Fibroblast of villous mesenchyme (primary cell): ENCODE results near the gene CUL3. TPM values are rescaled to one million over a fixed set of nuclear protein-coding genes. Genes with fewer than 3 reads are reported as not detected.
"Not testable (repeated sequence)": the region's sequence is repeated elsewhere in the genome, so short reads cannot be mapped to it uniquely, and the experiment has no call there.

Experiments used
- DNase-seq: peaks from one replicate; pipeline ENCODE4 v3.0.0-alpha.2; 2010; ENCODE audit warnings: low read depth
- H3K4me3 ChIP-seq: 2 replicates; pipeline ENCODE4 v1.5.1; 2011; ENCODE audit warnings: low read depth, mild to moderate bottlenecking, low read length
- total RNA-seq: library from RNA; depleted of rRNA; stranded (reverse); fragments of >200 nt; gene quantifications from 2 replicates; pipeline ENCODE4 v1.2.3, GENCODE V29; 2012
- TF ChIP-seq, protein P1 (sequence below): IDR thresholded peaks from 2 replicates; pipeline ENCODE4 v1.5.1; 2012; ENCODE audit warnings: low read depth, mild to moderate bottlenecking, low read length; ENCODE audit not compliant: insufficient read depth

The CUL3 gene
- total RNA-seq, 1 donor = 82.5 TPM

DNA sequence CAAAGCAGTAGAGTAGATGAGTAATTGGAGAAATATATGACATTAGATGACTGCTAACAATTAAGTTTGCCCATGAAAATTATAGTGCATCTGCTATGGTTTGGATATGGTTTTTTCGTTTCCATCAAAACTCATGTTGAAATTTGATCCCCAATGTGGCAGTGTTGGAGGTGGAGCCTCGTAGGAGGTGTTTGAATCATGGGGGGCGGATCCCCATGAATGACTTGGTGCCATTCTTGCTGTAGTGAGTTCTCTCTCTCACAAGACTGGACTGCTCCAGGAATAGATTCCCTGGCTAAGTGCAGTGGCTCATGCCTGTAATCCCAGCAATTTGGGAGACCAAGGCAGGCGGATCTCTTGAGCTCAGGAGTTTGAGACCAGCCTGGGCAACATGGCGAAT lies 9.7 kb upstream of the CUL3 start:
- no peak for DNase-seq
- no peak overlapping the region for H3K4me3 ChIP-seq
- TF ChIP-seq, protein P1, sequence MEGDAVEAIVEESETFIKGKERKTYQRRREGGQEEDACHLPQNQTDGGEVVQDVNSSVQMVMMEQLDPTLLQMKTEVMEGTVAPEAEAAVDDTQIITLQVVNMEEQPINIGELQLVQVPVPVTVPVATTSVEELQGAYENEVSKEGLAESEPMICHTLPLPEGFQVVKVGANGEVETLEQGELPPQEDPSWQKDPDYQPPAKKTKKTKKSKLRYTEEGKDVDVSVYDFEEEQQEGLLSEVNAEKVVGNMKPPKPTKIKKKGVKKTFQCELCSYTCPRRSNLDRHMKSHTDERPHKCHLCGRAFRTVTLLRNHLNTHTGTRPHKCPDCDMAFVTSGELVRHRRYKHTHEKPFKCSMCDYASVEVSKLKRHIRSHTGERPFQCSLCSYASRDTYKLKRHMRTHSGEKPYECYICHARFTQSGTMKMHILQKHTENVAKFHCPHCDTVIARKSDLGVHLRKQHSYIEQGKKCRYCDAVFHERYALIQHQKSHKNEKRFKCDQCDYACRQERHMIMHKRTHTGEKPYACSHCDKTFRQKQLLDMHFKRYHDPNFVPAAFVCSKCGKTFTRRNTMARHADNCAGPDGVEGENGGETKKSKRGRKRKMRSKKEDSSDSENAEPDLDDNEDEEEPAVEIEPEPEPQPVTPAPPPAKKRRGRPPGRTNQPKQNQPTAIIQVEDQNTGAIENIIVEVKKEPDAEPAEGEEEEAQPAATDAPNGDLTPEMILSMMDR = no peak

DNA sequence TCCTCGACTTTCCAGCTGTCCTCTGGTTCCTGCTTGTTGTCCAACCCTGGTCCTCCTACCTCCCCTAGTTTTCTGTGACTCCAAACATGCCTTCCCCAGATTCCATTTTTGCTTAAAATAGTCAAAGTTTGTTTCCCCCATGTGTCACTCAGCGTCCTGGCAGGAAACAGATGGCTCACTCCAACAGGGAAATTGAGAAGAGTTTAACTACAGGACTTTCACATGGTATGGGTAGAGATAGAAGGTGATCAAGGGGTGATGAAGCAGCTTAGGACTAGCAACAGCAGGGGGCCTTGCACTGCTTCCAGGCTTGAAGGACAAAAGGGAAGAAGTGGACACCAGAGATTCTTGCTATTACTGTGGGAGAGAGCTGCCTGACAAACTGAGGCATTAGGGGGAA lies 6.1 kb upstream of the CUL3 start:
- DNase-seq = no peak
- TF ChIP-seq, protein P1 = no peak
- no peak overlapping the region for H3K4me3 ChIP-seq

DNA sequence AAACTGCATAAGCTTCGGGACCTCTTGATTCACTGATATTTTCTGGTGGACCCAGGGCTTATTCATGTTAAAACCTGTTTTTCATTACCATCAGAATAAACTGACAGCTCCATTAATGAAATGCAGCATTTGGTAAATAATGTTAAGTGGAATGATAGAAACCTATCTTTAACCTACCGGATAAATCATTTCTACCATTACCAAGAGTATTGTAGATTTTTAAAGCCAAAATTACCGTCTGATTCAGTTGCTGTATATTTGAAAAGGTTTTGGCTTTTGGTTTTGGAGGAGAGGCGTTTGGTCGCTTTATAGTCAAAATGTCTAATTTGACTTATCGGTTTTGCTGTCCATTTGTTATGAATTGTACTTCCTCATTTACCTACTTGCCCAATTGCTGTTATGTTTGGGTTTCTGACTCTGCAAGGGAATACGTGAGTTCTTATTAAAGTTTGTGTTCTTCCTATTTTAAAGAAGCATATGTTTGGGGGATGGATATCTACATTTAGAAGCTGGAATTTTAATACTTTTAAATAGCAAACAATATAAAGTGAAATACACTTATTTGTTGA lies 1.0 kb upstream of the CUL3 start:
- TF ChIP-seq, protein P1 = no peak
- DNase-seq = no peak
- peak overlapping the region; percentile 72 for H3K4me3 ChIP-seq

DNA sequence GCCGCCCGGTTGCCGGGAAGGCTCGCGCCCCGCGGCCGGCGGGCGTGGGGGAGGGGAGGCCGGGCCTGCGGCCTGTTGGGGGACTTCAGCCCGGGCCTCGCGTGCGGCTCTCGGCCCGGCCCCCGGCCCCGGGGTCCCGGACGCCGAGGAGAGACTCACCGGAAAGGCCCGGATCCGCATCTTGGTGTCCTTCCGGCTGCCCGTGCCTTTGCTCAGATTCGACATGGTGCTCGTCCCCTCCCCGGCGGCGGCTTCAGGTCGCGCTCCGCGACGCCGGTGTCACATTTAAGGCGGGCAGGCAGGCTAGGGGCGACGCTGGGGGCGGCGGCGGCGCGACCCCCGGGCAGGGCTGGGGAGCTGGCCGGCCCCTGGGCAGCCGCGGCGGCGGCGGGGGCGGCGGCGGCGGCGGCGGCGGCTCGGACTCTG lies 365 bp downstream of the CUL3 start:
- peak overlapping the region; percentile 98 for H3K4me3 ChIP-seq
- DNase-seq = peak; percentile 44
- TF ChIP-seq, protein P1 = no peak

DNA sequence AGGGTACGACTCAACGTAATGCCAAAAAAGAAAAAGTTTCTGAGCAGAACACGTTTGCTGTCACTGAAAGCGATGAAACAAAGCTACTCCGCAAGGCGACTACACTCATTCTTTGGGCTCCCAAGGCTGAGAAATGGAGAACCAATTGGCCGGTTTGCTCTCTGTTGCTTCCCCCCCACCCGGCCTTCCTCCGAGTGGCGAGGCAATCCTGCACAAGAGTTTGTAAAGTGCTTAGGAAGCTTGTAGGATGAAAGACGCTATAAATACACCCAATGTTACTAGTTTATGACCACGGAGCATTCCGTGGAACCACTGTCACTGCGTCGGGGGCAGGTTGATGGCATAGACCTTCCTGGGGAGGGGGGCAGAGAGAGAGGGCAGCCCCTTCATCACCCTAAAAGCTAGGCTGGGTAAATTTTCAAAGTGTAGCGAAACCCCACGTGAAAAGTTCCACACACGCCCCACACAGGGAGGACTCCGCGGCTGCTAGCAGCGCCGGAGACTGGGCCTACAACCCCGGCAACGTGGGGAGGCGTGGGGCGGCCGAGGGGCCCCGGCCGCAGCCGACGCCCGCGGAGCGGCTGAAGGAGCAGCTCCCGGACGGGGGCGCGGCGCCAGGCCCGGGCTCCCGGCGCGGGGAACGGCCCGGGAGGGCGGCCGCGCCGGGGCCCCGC lies 915 bp downstream of the CUL3 start:
- DNase-seq = peak; percentile 54

DNA sequence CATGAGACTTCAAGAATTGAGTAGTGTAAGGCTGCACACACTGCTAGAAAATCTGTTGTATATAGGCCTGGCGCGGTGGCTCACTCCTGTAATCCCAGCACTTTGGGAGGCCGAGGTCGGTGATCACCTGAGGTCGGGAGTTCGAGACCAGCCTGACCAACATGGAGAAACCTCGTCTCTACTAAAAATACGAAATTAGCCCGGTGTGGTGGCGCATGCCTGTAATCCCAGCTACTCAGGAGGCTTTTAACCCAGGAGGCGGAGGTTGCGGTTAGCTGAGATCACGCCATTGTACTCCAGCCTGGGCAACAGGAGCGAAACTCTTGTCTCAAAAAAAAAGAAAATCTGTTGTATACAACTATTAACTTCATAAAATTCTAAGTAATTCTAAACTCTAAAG lies 2.1 kb downstream of the CUL3 start:
- DNase-seq = not testable (repeated sequence)
- H3K4me3 ChIP-seq = peak overlapping the region; percentile 98

More for the DNA sequence above, 915 bp downstream of the CUL3 start:
- TF ChIP-seq, protein P1 = no peak
- H3K4me3 ChIP-seq = peak overlapping the region; percentile 98

DNA sequence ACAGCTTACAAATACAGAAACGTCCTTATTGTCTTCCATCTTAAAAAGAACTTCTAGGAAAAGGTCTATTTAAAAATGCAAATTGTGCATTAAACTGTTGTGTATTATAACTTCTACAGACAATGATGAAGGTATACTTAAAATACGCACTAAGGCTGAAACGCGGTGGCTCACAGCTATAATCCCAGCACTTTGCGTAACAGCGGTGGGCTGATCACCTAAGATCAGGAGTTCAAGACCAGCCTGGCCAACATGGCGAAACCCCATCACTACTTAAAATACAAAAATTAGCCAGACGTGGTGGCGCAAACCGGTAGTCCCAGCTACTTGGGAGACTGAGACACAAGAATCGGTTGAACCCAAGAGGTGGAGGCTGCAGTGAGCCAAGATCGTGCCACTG lies 4.9 kb downstream of the CUL3 start:
- no peak overlapping the region for H3K4me3 ChIP-seq
- DNase-seq = no peak
- TF ChIP-seq, protein P1 = no peak
